HEK293 (cell line): ENCODE data around the gene RPS18.

ENCODE experiments used
- CTCF ChIA-PET: fragments of 350-600 bp; formaldehyde crosslinking; extraction: SDS; loops from one replicate; lab custom pipeline; 2021; ENCODE audit warnings: antibody characterized with exemption; lab: Yijun Ruan, JAX
- POLR2A ChIA-PET: fragments of 300-600 bp; formaldehyde crosslinking; extraction: SDS; loops from one replicate; lab custom pipeline; 2020; ENCODE audit warnings: antibody characterized with exemption, inconsistent platforms; lab: Yijun Ruan, JAX
- H3K27ac ChIP-seq: fragments of 200-500 bp; sonication (Bioruptor generic); 2 replicates; pipeline ENCODE4 v1.5.1; 2014; ENCODE audit warnings: low read depth, low read length, control low read depth, inconsistent platforms; ENCODE audit errors: extremely low read depth
- H3K36me3 ChIP-seq, 2 experiments: fragments of 200-500 bp in 1 of 2; sonication (Bioruptor generic) in 1 of 2; 1 replicate in 1 of 2; 2 replicates in 1 of 2; pipeline ENCODE4 v1.5.1; 2014 to 2017; ENCODE audit warnings: inconsistent platforms in 2 of 2, low read length in 2 of 2; ENCODE audit not compliant: control insufficient read depth in 2 of 2, insufficient read depth in 1 of 2
- H3K4me1 ChIP-seq: fragments of 200-500 bp; sonication (Bioruptor generic); 2 replicates; pipeline ENCODE4 v1.5.1; 2014; ENCODE audit warnings: mild to moderate bottlenecking, low read length, inconsistent platforms; ENCODE audit not compliant: control insufficient read depth, insufficient read depth
- H3K4me3 ChIP-seq: 2 replicates; pipeline ENCODE4 v1.5.1; 2011; ENCODE audit warnings: low read depth, mild to moderate bottlenecking, control low read depth, low read length, moderate library complexity
- H3K9me3 ChIP-seq: fragments of 200-500 bp; sonication (Bioruptor generic); 2 replicates; pipeline ENCODE4 v1.5.1; 2014; ENCODE audit warnings: low read depth, low read length, inconsistent platforms; ENCODE audit not compliant: control insufficient read depth, insufficient read depth
- BCL11B ChIP-seq: fragments of 450-650 bp; formaldehyde crosslinking; IDR thresholded peaks from 2 replicates; pipeline ENCODE4 v1.5.1; 2016; ENCODE audit warnings: low read depth, missing biosample characterization, missing genetic modification characterization
- KLF9 ChIP-seq: fragments of 450-650 bp; formaldehyde crosslinking; IDR thresholded peaks from 2 replicates; pipeline ENCODE4 v1.5.1; 2016; ENCODE audit warnings: missing biosample characterization, missing genetic modification characterization, low read depth
- OSR2 ChIP-seq: fragments of 450-650 bp; formaldehyde crosslinking; IDR thresholded peaks from 2 replicates; pipeline ENCODE4 v1.5.1; 2016; ENCODE audit warnings: missing biosample characterization, missing genetic modification characterization
- SCRT2 ChIP-seq: fragments of 450-650 bp; formaldehyde crosslinking; IDR thresholded peaks from 2 replicates; pipeline ENCODE4 v1.5.1; 2016; ENCODE audit warnings: missing biosample characterization, missing genetic modification characterization
- YY2 ChIP-seq: fragments of 450-650 bp; formaldehyde crosslinking; IDR thresholded peaks from 2 replicates; pipeline ENCODE4 v1.5.1; 2016; ENCODE audit warnings: missing biosample characterization, missing genetic modification characterization
- ZBTB17 ChIP-seq: fragments of 450-650 bp; formaldehyde crosslinking; IDR thresholded peaks from 2 replicates; pipeline ENCODE4 v1.5.1; 2016; ENCODE audit warnings: missing biosample characterization, missing genetic modification characterization
- ZNF169 ChIP-seq: fragments of 450-650 bp; formaldehyde crosslinking; IDR thresholded peaks from 2 replicates; pipeline ENCODE4 v1.5.1; 2016; ENCODE audit warnings: missing biosample characterization, missing genetic modification characterization
- ZNF426 ChIP-seq: fragments of 450-650 bp; formaldehyde crosslinking; IDR thresholded peaks from 2 replicates; pipeline ENCODE4 v1.5.1; 2017; ENCODE audit warnings: missing biosample characterization, missing genetic modification characterization, mild to moderate bottlenecking, inconsistent platforms, moderate library complexity
- ZNF596 ChIP-seq: fragments of 450-650 bp; IDR thresholded peaks from 2 replicates; pipeline ENCODE4 v1.5.0; 2018; ENCODE audit warnings: missing biosample characterization, mild to moderate bottlenecking, missing genetic modification characterization, moderate library complexity
- ZNF600 ChIP-seq: fragments of 450-650 bp; formaldehyde crosslinking; IDR thresholded peaks from 2 replicates; pipeline ENCODE4 v1.5.1; 2016; ENCODE audit warnings: missing biosample characterization, missing genetic modification characterization
- ZNF768 ChIP-seq: fragments of 450-650 bp; formaldehyde crosslinking; IDR thresholded peaks from 2 replicates; pipeline ENCODE4 v1.5.1; 2018; ENCODE audit warnings: missing biosample characterization, mild to moderate bottlenecking, missing genetic modification characterization
- ZNF792 ChIP-seq: fragments of 450-650 bp; formaldehyde crosslinking; IDR thresholded peaks from 2 replicates; pipeline ENCODE4 v1.5.1; 2016; ENCODE audit warnings: missing biosample characterization, missing genetic modification characterization
- ZSCAN16 ChIP-seq: fragments of 450-650 bp; formaldehyde crosslinking; IDR thresholded peaks from 2 replicates; pipeline ENCODE4 v1.5.1; 2016; ENCODE audit warnings: missing biosample characterization, missing genetic modification characterization
- TF ChIP-seq, protein P1 (sequence below): sonication (generic); formaldehyde crosslinking; IDR thresholded peaks from 2 replicates; pipeline ENCODE4 v1.8.1; 2022; ENCODE audit warnings: mild to moderate bottlenecking, moderate library complexity, missing genetic modification reagents
- TF ChIP-seq, protein P2 (sequence below): fragments of 450-650 bp; formaldehyde crosslinking; IDR thresholded peaks from 2 replicates; pipeline ENCODE4 v1.5.1; 2016; ENCODE audit warnings: missing biosample characterization, missing genetic modification characterization
- TF ChIP-seq, protein P3 (sequence below): fragments of 450-650 bp; formaldehyde crosslinking; IDR thresholded peaks from 2 replicates; pipeline ENCODE4 v1.5.1; 2016; ENCODE audit warnings: missing biosample characterization, missing genetic modification characterization

Gene RPS18

DNA sequence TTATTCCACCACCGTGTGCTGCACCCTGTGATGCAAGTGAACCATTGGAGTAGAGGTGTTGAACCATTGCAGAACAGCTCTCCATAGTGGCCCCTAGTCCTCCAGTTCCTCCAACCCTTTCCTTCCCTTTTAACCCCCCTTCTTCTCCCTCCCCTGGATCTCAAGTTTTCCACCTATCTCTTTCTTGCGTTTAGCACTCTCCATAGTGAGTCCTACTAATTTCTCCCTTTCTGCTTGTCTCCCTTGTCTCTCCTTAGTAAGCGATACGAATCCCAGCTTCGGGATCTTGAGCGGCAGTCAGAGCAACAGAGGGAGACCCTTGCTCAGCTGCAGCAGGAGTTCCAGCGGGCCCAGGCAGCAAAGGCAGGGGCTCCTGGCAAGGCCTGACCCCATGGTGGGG lies 18.6 kb downstream of the RPS18 start:
- H3K4me3 ChIP-seq, result no peak overlapping the region; the same call in 1 of the 2 replicates
- H3K9me3 ChIP-seq, result no peaks in the 10 kb centered on the region
- peak; percentile 64; the same call in 1 of the 2 replicates for TF ChIP-seq ZNF600 (tag by site-specific recombination)
- no peak for TF ChIP-seq ZNF792
- ChIA-PET POLR2A (interaction anchor here (1.9 to 7.5 kb wide), 6 partner anchors 8 to 41 kb away, joined by 8 to 92 read pairs (median 36); partner anchors contain the start of genes B3GALT4, RGL2, RPS18 and VPS52), CTCF (interaction anchor here (0.6 to 3.6 kb wide), 5 partner anchors 9 to 136 kb away, joined by 3 to 33 read pairs (median 4); partner anchors contain the start of genes B3GALT4 and RGL2)
- H3K4me1 ChIP-seq, result peaks cover 11% of the 10 kb centered on the region; the same call in 1 of the 2 replicates
- H3K27ac ChIP-seq, result no peak overlapping the region; the same call in 1 of the 2 replicates
- H3K36me3 ChIP-seq, result peaks cover 4 to 70% of the 10 kb centered on the region in 2 experiments

DNA sequence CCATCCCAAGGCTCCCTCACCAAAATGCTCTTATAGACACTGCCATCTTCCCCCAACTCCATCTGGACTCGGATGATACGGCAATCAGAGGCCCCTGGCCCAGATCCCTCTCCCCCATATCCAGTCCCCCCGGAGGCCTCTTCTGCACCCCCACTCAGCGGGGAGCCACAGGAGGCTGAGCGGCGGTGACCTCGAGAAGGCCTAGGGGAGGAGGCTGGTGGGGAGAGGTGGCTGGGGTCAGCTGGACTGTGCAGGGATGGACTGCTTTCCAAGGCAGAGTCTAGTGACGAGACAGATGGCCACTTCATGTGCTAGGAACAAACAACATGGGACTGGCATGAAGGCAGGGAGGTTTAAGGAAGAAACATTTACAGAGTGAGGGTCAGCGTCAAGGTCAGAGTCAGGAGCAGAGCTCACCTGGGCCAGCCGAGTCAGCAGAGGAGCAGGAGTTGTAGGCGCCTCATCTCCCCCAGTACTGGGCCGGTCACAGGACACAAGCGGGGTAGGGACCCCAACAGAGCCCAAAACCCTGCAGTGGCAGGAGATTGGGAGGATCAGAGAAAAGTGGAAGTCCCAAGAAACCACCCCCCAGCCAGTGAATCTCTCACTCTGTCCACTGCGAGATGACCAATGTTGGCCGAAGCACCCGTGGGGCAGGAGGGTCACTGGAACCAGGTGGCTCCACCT lies 21.3 kb downstream of the RPS18 start:
- TF ChIP-seq KLF9 (no peak), BCL11B (no peak), ZNF426 (tag by site-specific recombination) (no peak), YY2 (tag by site-specific recombination) (no peak), OSR2 (no peak), ZNF596 (tag by site-specific recombination) (no peak), ZSCAN16 (tag by site-specific recombination) (no peak), ZNF792 (no peak), ZNF768 (tag by site-specific recombination) (no peak), ZNF169 (tag by site-specific recombination) (no peak)
- TF ChIP-seq, protein P1, sequence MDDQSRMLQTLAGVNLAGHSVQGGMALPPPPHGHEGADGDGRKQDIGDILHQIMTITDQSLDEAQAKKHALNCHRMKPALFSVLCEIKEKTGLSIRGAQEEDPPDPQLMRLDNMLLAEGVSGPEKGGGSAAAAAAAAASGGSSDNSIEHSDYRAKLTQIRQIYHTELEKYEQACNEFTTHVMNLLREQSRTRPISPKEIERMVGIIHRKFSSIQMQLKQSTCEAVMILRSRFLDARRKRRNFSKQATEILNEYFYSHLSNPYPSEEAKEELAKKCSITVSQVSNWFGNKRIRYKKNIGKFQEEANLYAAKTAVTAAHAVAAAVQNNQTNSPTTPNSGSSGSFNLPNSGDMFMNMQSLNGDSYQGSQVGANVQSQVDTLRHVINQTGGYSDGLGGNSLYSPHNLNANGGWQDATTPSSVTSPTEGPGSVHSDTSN (CRISPR knock-in tag), result no peak
- TF ChIP-seq, protein P2, sequence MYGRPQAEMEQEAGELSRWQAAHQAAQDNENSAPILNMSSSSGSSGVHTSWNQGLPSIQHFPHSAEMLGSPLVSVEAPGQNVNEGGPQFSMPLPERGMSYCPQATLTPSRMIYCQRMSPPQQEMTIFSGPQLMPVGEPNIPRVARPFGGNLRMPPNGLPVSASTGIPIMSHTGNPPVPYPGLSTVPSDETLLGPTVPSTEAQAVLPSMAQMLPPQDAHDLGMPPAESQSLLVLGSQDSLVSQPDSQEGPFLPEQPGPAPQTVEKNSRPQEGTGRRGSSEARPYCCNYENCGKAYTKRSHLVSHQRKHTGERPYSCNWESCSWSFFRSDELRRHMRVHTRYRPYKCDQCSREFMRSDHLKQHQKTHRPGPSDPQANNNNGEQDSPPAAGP (tag by site-specific recombination), result no peak
- Histone ChIP-seq H3K36me3 (peaks cover 0 to 62% of the 10 kb centered on the region in 2 experiments; a peak in 2 of 3 replicates), H3K27ac (no peak overlapping the region; the same call in 1 of the 2 replicates), H3K9me3 (no peaks in the 10 kb centered on the region), H3K4me1 (peaks cover 9% of the 10 kb centered on the region; the same call in 1 of the 2 replicates), H3K4me3 (no peak overlapping the region)
- CTCF ChIA-PET, result interaction anchor here (1.0 kb wide), 1 partner anchor 44 kb away, joined by 3 read pairs; no protein-coding TSS in a partner anchor
- POLR2A ChIA-PET, result interaction anchor here (5.3 to 7.5 kb wide), 2 partner anchors 15 to 21 kb away, joined by 58 to 92 read pairs; partner anchors contain the start of genes B3GALT4, RPS18 and VPS52

DNA sequence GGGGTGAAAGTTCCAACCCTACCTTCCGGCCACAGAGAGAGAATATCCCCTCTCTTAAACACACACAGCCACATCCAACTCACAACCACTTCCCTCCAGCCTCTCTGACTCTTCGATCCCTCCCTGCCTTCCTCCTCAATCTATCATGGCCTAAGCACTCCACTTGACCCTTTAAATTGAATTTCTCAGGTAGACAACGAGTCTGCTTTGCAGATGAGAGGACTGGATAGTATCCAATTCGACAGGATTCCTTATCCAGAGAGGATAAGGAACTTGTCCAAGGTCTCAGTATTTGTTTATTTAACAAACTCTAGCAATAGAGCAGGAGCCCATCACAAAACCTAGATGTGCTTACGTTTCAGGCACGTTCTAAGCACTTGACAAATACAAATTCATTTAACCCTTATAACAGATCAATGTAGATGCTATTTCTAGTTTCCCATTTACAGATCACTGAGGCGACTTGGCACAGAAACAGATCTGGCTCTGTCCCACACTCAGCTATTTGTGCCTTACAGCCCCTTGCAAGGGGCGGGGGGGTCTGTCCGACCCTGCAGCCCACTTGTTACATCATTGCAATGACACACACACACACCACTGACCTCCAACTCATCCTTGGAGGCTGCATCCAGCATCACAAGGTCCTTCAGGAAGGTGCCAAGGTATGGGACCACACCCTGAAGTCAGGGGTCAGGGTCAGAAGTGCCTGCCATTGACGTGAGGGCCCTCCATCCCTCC lies 22.4 kb downstream of the RPS18 start:
- Histone ChIP-seq H3K9me3 (no peaks in the 10 kb centered on the region), H3K36me3 (peaks cover 0 to 60% of the 10 kb centered on the region in 2 experiments; a peak in 2 of 3 replicates)

More for the DNA sequence above, 22.4 kb downstream of the RPS18 start:
- POLR2A ChIA-PET, result interaction anchor here (2.1 kb wide), 1 partner anchor 13 kb away, joined by 7 read pairs; no protein-coding TSS in a partner anchor
- Histone ChIP-seq H3K4me3 (no peak overlapping the region), H3K4me1 (peaks cover 5% of the 10 kb centered on the region; the same call in 1 of the 2 replicates), H3K27ac (no peak overlapping the region)
- TF ChIP-seq ZBTB17 (tag by site-specific recombination) (0 out of 2 replicates have a peak, but pooled peaks have one; percentile 11), SCRT2 (tag by site-specific recombination) (peak; percentile 62; the same call in 1 of the 2 replicates)
- TF ChIP-seq, protein P3, sequence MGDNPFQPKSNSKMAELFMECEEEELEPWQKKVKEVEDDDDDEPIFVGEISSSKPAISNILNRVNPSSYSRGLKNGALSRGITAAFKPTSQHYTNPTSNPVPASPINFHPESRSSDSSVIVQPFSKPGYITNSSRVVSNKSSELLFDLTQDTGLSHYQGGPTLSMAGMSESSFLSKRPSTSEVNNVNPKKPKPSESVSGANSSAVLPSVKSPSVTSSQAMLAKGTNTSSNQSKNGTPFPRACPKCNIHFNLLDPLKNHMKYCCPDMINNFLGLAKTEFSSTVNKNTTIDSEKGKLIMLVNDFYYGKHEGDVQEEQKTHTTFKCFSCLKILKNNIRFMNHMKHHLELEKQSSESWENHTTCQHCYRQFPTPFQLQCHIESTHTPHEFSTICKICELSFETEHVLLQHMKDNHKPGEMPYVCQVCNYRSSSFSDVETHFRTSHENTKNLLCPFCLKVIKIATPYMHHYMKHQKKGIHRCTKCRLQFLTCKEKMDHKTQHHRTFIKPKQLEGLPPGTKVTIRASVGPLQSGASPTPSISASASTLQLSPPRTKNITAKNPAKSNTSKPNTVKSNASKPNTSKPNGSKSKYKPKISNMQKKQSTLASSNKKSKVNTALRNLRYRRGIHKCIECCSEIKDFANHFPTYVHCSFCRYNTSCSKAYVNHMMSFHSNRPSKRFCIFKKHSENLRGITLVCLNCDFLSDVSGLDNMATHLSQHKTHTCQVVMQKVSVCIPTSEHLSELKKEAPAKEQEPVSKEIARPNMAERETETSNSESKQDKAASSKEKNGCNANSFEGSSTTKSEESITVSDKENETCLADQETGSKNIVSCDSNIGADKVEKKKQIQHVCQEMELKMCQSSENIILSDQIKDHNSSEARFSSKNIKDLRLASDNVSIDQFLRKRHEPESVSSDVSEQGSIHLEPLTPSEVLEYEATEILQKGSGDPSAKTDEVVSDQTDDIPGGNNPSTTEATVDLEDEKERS (tag by site-specific recombination), result no peak
- CTCF ChIA-PET, result interaction anchor here (1.1 kb wide), 1 partner anchor 18 kb away, joined by 4 read pairs; no protein-coding TSS in a partner anchor
